HepG2 (cell line): ENCODE data around the gene ZG16B.

ENCODE experiments used
- ETS1 ChIP-seq: sonication (generic); formaldehyde crosslinking; IDR thresholded peaks from 2 replicates; pipeline ENCODE4 v1.4.0; 2020; ENCODE audit warnings: missing genetic modification reagents
- TF ChIP-seq, protein P1 (sequence below): sonication (generic); formaldehyde crosslinking; IDR thresholded peaks from 2 replicates; pipeline ENCODE4 v1.4.0; 2020; ENCODE audit warnings: missing genetic modification reagents, borderline replicate concordance

GRCh38 chr16:2790631-2791030 lies 39.5 kb upstream of the ZG16B start:
- TF ChIP-seq ETS1 (CRISPR knock-in tag), result no peak
- TF ChIP-seq, protein P1, sequence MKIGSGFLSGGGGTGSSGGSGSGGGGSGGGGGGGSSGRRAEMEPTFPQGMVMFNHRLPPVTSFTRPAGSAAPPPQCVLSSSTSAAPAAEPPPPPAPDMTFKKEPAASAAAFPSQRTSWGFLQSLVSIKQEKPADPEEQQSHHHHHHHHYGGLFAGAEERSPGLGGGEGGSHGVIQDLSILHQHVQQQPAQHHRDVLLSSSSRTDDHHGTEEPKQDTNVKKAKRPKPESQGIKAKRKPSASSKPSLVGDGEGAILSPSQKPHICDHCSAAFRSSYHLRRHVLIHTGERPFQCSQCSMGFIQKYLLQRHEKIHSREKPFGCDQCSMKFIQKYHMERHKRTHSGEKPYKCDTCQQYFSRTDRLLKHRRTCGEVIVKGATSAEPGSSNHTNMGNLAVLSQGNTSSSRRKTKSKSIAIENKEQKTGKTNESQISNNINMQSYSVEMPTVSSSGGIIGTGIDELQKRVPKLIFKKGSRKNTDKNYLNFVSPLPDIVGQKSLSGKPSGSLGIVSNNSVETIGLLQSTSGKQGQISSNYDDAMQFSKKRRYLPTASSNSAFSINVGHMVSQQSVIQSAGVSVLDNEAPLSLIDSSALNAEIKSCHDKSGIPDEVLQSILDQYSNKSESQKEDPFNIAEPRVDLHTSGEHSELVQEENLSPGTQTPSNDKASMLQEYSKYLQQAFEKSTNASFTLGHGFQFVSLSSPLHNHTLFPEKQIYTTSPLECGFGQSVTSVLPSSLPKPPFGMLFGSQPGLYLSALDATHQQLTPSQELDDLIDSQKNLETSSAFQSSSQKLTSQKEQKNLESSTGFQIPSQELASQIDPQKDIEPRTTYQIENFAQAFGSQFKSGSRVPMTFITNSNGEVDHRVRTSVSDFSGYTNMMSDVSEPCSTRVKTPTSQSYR (CRISPR knock-in tag), result no peak
